OCI-LY7 (cell line): Measurements from ENCODE around the gene KCNK7.

Experiments
- CTCF ChIP-seq: fragments of 200-600 bp; sonication (generic); conservative IDR thresholded peaks from 2 replicates; pipeline ENCODE4 v1.5.1; 2014; ENCODE audit warnings: mild to moderate bottlenecking, antibody characterized with exemption, low read length, moderate library complexity, mixed read lengths
- EZH2phosphoT487 ChIP-seq: fragments of 200-600 bp; sonication (generic); IDR thresholded peaks from 2 replicates; pipeline ENCODE4 v1.6.1; 2018; ENCODE audit warnings: low read depth, borderline replicate concordance, mild to moderate bottlenecking, mixed run types, antibody characterized with exemption, low read length, moderate library complexity, mixed read lengths

GRCh38 chr11:65599955-65600246 is 4.3 kb upstream of the KCNK7 start:
- TF ChIP-seq CTCF (no peak), EZH2phosphoT487 (no peak)
